PC-9 (cell line): ENCODE measurements around the gene ERC2.

Experiments
- CTCF ChIP-seq: fragments of 200-600 bp; sonication (generic); conservative IDR thresholded peaks from 2 replicates; pipeline ENCODE4 v1.6.1; 2017; ENCODE audit warnings: mixed run types, antibody characterized with exemption, mild to moderate bottlenecking, moderate library complexity
- EZH2 ChIP-seq: fragments of 200-600 bp; sonication (generic); IDR thresholded peaks from 2 replicates; pipeline ENCODE4 v1.8.0; 2017; ENCODE audit warnings: antibody characterized with exemption, low read depth

- TF ChIP-seq CTCF (no peak), EZH2 (no peak)
Measured at GRCh38 chr3:56115698-56116097, 352.6 kb downstream of the ERC2 start.
